HEK293T (cell line): ENCODE results near the gene SLC2A11.

Source experiments
- CTCF ChIA-PET: fragments of 350-600 bp; formaldehyde crosslinking; extraction: SDS; loops from one replicate; lab custom pipeline; 2021; ENCODE audit warnings: antibody characterized with exemption, inconsistent platforms; lab: Yijun Ruan, JAX
- POLR2A ChIA-PET: fragments of 350-600 bp; formaldehyde crosslinking; extraction: SDS; loops from one replicate; lab custom pipeline; 2020; ENCODE audit warnings: antibody characterized with exemption, inconsistent platforms; lab: Yijun Ruan, JAX
- DNase-seq: peaks from one replicate; pipeline ENCODE4 v3.0.0; 2012; ENCODE audit warnings: mixed read lengths; ENCODE audit errors: extremely low spot score
- ARNT ChIP-seq: fragments of 450-650 bp; IDR thresholded peaks from 2 replicates; pipeline ENCODE4 v1.6.1; 2017; ENCODE audit warnings: mild to moderate bottlenecking
- BHLHE40 ChIP-seq: fragments of 450-650 bp; IDR thresholded peaks from 2 replicates; pipeline ENCODE4 v1.6.1; 2016; ENCODE audit warnings: mild to moderate bottlenecking, moderate library complexity, borderline replicate concordance
- CTBP1 ChIP-seq: fragments of 450-650 bp; IDR thresholded peaks from 2 replicates; pipeline ENCODE4 v1.6.1; 2016; ENCODE audit warnings: borderline replicate concordance
- ELF4 ChIP-seq: fragments of 450-650 bp; IDR thresholded peaks from 2 replicates; pipeline ENCODE4 v1.6.1; 2017; ENCODE audit warnings: antibody characterized with exemption
- FOXA1 ChIP-seq: fragments of 450-650 bp; IDR thresholded peaks from 2 replicates; pipeline ENCODE4 v1.6.1; 2016; ENCODE audit warnings: mild to moderate bottlenecking
- FOXK2 ChIP-seq: fragments of 450-650 bp; IDR thresholded peaks from 2 replicates; pipeline ENCODE4 v1.6.1; 2016; ENCODE audit warnings: mild to moderate bottlenecking
- FOXM1 ChIP-seq: fragments of 450-650 bp; IDR thresholded peaks from 2 replicates; pipeline ENCODE4 v1.6.1; 2017; ENCODE audit warnings: mild to moderate bottlenecking, borderline replicate concordance
- HDGF ChIP-seq: fragments of 450-650 bp; IDR thresholded peaks from 2 replicates; pipeline ENCODE4 v1.6.1; 2017; ENCODE audit warnings: antibody characterized with exemption, borderline replicate concordance
- L3MBTL2 ChIP-seq: fragments of 450-650 bp; conservative IDR thresholded peaks from 2 replicates; pipeline ENCODE4 v1.6.1; 2016; ENCODE audit warnings: mild to moderate bottlenecking
- LEF1 ChIP-seq: fragments of 450-650 bp; IDR thresholded peaks from 2 replicates; pipeline ENCODE4 v1.6.1; 2017; ENCODE audit warnings: mild to moderate bottlenecking, borderline replicate concordance
- NFRKB ChIP-seq: fragments of 450-650 bp; IDR thresholded peaks from 2 replicates; pipeline ENCODE4 v1.6.1; 2016; ENCODE audit warnings: mild to moderate bottlenecking, moderate library complexity
- SP1 ChIP-seq: fragments of 450-650 bp; IDR thresholded peaks from 2 replicates; pipeline ENCODE4 v1.6.1; 2017
- SUZ12 ChIP-seq: fragments of 450-650 bp; IDR thresholded peaks from 2 replicates; pipeline ENCODE4 v1.6.1; 2016; ENCODE audit warnings: mild to moderate bottlenecking
- TARDBP ChIP-seq: fragments of 450-650 bp; IDR thresholded peaks from 2 replicates; pipeline ENCODE4 v1.6.1; 2016
- ZNF384 ChIP-seq: fragments of 450-650 bp; IDR thresholded peaks from 2 replicates; pipeline ENCODE4 v1.6.1; 2016
- TF ChIP-seq, protein P1 (sequence below): fragments of 450-650 bp; IDR thresholded peaks from 2 replicates; pipeline ENCODE4 v1.6.1; 2016

SLC2A11 gene, protein sequence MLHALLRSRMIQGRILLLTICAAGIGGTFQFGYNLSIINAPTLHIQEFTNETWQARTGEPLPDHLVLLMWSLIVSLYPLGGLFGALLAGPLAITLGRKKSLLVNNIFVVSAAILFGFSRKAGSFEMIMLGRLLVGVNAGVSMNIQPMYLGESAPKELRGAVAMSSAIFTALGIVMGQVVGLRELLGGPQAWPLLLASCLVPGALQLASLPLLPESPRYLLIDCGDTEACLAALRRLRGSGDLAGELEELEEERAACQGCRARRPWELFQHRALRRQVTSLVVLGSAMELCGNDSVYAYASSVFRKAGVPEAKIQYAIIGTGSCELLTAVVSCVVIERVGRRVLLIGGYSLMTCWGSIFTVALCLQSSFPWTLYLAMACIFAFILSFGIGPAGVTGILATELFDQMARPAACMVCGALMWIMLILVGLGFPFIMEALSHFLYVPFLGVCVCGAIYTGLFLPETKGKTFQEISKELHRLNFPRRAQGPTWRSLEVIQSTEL

GRCh38 chr22:23857606-23858483, at the start of gene SLC2A11:
Gene SLC2A11, plus strand, starts transcription at chr22:23857875. Its CDS starts 125 bp downstream, at chr22:23858000.
- peak; percentile 99 for DNase-seq
- TF ChIP-seq L3MBTL2 = peak; percentile 52; the same call in 1 of the 2 replicates
- TF ChIP-seq SUZ12 = no peak
- ChIA-PET POLR2A (interaction anchor here (0.6 to 6.8 kb wide), 60 partner anchors 9 to 697 kb away, joined by 3 to 85 read pairs (median 5); partner anchors contain the start of genes C22orf15, CHCHD10, DERL3 and GUCD1), CTCF (interaction anchor here (0.6 to 2.8 kb wide), 10 partner anchors 8 to 145 kb away, joined by 3 to 18 read pairs (median 4); no protein-coding TSS in a partner anchor)

- TF ChIP-seq NFRKB = no peak
- TF ChIP-seq CTBP1 = no peak
- TF ChIP-seq BHLHE40 = no peak
- TF ChIP-seq, protein P1, sequence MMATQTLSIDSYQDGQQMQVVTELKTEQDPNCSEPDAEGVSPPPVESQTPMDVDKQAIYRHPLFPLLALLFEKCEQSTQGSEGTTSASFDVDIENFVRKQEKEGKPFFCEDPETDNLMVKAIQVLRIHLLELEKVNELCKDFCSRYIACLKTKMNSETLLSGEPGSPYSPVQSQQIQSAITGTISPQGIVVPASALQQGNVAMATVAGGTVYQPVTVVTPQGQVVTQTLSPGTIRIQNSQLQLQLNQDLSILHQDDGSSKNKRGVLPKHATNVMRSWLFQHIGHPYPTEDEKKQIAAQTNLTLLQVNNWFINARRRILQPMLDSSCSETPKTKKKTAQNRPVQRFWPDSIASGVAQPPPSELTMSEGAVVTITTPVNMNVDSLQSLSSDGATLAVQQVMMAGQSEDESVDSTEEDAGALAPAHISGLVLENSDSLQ = no peak
- TF ChIP-seq ARNT = no peak
- no peak for TF ChIP-seq ELF4
- no peak for TF ChIP-seq FOXM1
- TF ChIP-seq LEF1 = no peak
- no peak for TF ChIP-seq HDGF
- no peak for TF ChIP-seq ZNF384
- no peak for TF ChIP-seq L3MBTL2
- TF ChIP-seq TARDBP = no peak
- no peak for TF ChIP-seq SUZ12
- no peak for TF ChIP-seq SP1
- TF ChIP-seq FOXK2 = no peak
- TF ChIP-seq FOXA1 = no peak
- no peak for DNase-seq
- ChIA-PET CTCF (interaction anchor here (0.6 to 0.7 kb wide), 2 partner anchors 11 to 810 kb away, joined by 8 to 10 read pairs; no protein-coding TSS in a partner anchor), POLR2A (no interaction called here)
Observed at GRCh38 chr22:23812378-23812777, 45.3 kb upstream of the SLC2A11 start.

DNA sequence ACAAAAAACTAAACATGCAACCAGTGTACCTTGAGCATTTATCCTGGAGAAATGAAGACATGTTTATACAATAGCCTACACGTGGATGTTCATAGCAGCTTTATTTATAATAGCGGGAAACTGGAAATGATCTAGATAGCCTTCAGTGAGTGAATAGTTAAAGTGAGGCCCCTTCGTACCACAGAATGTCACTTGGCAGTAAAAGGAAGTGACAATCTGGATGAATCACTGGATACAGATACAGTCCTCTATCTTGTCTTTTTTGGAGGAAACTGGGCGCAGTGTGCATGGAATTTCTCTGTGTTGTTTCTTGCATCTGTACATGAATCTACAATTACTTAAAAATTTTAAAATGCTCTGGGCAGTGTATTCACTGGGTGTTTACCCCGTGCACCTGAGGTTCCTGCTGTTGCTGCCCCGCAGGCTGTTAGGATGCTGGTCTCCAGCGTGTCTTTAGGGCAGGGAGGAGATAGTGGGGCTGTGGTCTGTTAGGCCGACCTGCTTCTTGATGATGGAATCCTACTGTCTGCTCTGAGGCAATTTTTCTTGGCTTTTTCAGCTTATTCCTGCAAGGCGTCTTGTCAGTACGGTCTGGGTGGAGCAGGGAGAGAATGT, 42.0 kb upstream of the SLC2A11 start:
- CTCF ChIA-PET = no interaction called here

DNA sequence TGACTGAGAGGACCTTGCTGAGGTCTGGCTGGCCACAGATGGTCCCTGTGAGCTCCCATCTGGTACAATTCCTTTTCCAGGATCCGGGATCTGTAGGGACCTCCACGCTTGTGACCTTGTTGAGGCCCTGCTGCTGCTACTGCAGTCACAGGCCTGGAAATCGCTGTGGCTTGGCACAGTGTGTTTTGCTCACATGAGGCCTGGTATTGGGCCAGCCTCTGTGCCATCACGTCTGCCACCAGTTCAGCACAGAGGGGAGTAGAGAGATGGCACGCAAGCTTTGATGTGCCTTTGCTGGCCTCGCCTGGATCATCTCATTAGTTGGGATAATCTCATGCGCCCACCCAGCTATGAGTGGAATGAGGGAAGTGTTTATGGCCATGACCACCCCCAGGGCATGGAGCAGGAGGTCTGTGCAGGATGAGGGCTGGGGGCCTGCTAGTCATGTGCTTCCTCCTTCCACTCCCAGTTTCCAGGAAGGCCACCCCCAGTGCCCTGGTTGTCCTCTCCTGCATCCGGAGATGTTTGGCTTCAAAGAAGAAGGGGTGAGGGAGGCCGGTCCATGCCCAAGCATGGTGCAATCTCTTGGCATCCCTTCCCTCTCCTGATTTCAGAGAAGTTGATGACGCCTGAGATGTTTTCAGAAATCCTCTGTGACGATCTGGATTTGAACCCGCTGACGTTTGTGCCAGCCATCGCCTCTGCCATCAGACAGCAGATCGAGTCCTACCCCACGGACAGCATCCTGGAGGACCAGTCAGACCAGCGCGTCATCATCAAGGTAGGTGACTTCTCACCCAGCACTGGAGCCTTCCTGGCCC, 41.3 kb upstream of the SLC2A11 start:
- CTCF ChIA-PET = no interaction called here
- DNase-seq = no peak
- POLR2A ChIA-PET = no interaction called here
- TF ChIP-seq BHLHE40 (no peak), FOXM1 (no peak), FOXA1 (no peak), ZNF384 (no peak), CTBP1 (no peak), FOXK2 (no peak), HDGF (no peak), L3MBTL2 (no peak), NFRKB (no peak), ELF4 (no peak), SUZ12 (no peak), LEF1 (no peak), SP1 (no peak), TARDBP (no peak)
- TF ChIP-seq, protein P1 = no peak

More for the DNA sequence above, 42.0 kb upstream of the SLC2A11 start:
- no peak for DNase-seq
- POLR2A ChIA-PET = no interaction called here
- TF ChIP-seq SUZ12 = no peak
- no peak for TF ChIP-seq L3MBTL2
- no peak for TF ChIP-seq ARNT
- TF ChIP-seq LEF1 = no peak
- TF ChIP-seq FOXA1 = no peak
- TF ChIP-seq ZNF384 = no peak
- no peak for TF ChIP-seq NFRKB
- TF ChIP-seq, protein P1 = no peak
- no peak for TF ChIP-seq SP1
- no peak for TF ChIP-seq ELF4
- TF ChIP-seq HDGF = no peak
- no peak for TF ChIP-seq FOXM1
- TF ChIP-seq TARDBP = no peak
- no peak for TF ChIP-seq FOXK2
- TF ChIP-seq CTBP1 = no peak
